NOMO-1 treated with dmso at 0.1 percent for 144 hours (cell line): ENCODE data around the gene SLC2A13.
A peak's percentile ranks its signal among the peaks of the same experiment; 100 is the strongest.

Experiments
- DNase-seq: peaks from one replicate; lab custom pipeline; 2025; ENCODE audit not compliant: unreplicated experiment; lab: John Stamatoyannopoulos, UW

The SLC2A13 gene

DNA sequence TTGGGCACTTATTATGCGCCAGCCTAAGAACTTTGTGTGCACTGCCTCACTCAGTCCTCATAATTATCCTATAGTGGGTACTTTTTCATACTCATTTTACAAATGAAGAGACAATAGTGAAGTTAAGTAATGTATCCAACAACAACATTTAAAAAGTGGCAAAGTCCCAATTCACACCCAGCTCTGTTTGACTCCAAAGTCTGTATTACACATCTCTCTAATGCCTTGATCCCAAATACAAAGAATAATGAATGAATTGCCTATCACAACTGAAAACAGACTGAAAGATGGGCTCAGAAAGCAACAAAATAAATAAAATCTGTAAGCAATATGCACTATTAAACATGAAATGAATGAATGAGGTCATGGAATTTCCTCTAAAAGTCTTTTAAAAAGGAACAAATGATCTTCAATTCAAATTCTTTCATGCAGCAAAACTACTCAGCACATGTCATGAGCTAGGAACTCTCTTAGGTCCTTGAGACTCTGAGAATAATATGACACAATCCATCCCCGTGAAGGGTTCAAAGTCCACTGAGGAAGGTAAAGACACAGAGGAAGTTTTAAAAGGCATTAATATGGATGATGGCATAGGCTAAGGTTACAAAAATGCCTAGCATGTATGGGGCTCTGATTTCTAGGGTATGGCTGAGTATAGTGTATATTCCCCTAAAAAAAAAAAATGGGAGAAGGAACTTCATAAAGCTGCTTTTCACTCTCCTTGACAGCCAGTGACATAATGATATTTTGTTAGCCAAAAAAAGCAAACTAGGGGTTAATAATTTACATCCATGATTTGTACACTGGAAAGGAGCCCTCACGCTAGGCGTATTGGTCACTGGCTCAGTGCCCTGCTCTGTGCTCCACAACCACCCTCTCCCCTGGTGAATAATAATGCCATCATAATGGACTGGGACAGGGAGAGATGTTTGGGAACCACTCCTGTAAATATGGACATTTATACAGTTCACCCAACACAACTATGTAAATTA lies 103.4 kb downstream of the SLC2A13 start:
- DNase-seq = no peak

DNA sequence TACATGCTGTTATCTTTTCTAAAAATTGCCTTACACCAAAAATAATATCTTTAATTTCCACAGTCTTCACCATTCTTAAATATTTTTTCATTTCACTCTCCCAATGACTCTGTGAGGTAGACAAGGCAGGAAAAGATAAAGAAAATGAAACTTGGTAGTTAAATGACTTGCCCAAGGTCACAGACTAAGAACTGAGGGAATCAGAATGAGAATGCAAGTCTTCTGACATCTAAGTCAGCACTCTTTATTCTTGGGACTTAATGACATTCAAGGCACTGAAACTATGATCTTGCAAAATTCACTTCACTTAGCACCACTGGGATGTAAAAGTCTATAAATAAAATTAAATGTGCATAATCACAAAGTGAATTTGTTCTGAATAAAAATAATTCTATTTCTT lies 104.5 kb downstream of the SLC2A13 start:
- no peak for DNase-seq

GRCh38 chr12:40000884-40001283 lies 105.0 kb downstream of the SLC2A13 start:
- no peak for DNase-seq

DNA sequence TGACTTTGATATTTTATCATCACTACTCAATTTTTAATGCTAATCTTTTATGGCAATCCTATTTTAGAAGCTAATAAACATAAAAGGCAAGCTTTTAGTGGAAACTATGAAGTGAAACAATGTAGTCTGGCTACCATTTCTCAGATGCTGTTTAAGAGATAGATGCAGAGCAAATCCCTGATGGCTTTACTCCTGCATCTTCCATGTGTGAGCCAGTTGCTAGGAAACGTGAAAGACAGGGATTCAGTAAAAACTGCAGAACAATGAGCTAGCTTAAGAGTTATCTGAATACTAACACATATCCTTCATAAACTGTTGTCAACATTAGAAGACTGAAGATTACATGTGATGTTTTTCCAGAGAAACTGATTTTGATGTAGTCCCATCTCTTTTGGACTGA lies 112.6 kb downstream of the SLC2A13 start:
- no peak for DNase-seq

DNA sequence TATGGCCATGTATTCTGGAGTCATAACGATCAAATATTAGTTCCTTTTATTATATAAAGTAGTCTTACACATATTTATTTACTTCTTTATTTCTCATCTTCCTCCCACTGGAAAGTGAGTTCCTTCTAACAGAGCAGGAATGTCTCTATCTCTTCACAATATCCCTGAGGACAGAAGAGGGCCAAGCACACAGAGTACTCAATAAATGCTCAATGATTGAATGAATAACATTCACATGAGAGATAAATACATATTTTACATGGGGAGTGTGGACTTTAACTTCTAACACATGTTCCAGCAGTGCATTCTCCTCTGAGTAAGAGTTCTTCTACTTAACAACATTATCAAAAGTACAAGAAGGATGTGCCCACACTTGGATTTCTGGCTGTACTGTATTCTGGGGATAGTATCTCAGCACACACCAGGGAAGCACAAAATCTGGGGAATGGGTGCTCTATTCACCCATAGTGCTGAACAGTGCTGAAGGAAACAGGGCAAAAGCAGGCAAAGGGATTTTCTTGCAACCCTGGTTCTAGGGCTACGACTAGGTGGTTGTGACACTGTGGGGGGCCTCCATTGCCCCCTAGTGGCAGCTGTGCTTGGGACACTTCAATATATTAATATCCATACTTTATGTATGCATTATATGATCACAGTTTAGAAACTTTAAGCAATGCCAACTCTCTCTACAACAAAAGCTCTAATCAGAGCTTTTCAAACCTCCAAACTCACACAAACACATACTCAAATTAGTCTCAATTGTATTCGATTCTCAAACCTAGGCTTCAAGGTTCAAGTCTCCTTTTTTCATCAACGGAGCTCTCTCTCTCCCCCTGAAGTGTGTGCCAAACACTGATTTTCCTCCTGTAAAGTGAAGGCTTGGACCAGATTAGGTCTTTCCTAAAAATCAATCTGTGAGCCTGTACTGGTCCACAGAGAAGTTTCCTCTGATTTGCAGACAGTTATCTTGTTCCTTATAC lies 115.5 kb downstream of the SLC2A13 start:
- DNase-seq = peak; percentile 50

DNA sequence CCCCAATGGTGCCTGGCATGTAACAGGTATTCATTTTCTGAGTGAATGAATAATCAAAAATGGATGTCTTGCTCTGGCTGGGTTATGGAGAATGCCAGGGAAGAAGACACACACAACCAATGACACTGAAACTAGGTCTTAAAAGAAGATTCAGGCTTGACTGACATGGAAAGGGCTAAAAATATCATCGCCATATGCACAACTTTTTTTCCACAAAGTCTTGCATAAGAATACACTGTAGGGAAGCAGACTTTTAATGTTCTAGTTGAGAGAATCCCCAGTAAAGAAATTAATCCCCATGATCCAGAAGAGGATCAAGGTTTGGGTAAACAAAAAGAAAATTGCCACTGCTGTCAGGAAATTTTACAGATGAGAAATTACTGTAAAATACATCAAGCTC lies 116.4 kb downstream of the SLC2A13 start:
- no peak for DNase-seq

- DNase-seq = no peak
These were observed 117.3 kb downstream of the SLC2A13 start for GRCh38 chr12:39988574-39988973.

- no peak for DNase-seq
These were observed 119.2 kb downstream of the SLC2A13 start for GRCh38 chr12:39986674-39987073.

GRCh38 chr12:39984670-39985069 lies 121.2 kb downstream of the SLC2A13 start:
- DNase-seq = no peak

- no peak for DNase-seq
These were observed 130.4 kb downstream of the SLC2A13 start for GRCh38 chr12:39975374-39975918.

DNA sequence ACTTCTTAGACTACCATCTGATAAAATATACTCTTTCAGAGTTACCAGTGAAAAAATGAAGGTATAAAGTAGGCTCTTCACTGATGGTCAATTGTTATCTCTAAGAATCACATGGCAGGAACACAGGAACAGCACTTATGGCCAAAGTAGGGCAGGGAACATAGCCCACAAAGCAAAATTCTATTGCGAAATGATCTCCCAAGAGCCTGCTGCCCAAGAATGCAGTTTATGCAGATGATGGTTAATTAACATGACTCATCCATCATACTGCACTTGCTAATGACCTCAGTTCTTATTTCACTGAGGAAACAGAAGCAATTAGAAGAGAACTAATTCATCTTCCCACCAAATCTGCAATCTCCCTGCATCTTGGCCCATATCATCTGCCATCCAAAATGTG lies 133.8 kb downstream of the SLC2A13 start:
- peak; percentile 76 for DNase-seq

GRCh38 chr12:39971348-39971747 lies 134.5 kb downstream of the SLC2A13 start:
- no peak for DNase-seq

DNA sequence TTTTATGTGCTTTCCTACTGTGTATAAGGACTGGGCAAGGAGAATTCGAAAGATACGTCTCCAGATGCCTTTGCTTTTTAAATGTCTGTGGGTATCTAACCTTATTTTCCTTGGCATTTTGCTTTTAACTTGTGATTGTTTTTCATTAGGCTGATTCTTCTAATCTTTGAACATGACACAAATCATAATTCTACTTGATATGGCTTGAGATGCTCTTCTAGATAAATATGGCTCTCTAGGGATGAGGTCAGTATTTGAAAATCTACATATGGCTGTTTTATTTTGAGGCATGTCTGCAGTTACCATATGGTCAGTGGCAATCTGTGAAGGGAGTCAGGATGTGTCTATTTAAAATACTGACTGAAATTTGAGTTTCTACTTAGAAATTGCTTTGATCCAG lies 139.2 kb downstream of the SLC2A13 start:
- DNase-seq = no peak

DNA sequence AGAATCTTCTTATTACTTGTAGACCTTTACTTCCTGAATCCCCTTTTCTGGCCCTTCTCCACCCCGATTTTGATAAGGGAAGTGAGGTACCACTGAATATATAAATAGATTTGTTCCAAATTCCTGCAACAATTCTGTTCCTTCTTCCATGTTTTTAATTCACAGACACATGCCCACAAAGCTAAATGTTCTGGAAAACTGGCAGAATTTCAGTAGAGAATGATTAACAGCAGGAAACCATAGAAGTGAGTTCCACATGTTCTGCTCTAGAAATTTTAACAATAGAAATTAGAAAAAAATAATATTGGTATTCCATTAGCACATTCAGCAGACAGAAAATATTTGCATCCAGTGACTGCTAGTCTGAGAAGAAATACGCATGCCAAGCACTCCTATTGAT lies 139.6 kb downstream of the SLC2A13 start:
- no peak for DNase-seq

- no peak for DNase-seq
These were observed 146.4 kb downstream of the SLC2A13 start for GRCh38 chr12:39959467-39959866.

DNA sequence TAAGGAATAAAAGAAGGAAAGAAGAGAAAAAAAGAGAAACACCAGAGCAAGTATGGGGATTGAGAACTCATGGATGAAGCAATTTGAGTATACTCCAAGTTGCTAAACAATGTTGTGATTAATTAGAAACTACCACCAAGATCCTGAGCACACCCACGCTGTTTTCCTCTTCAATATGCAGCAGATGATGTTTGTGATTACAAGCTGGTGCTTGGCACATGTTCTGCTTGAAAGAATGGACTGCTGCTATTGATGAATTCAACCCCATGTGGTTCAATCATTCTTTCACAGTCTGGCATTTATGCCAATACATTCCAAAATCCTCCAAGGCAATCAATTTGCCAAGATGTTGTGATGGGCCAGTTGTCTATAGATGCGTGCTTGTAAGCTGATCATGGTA lies 146.8 kb downstream of the SLC2A13 start:
- DNase-seq = no peak

- DNase-seq = no peak
These were observed 147.5 kb downstream of the SLC2A13 start for GRCh38 chr12:39958377-39958776.

GRCh38 chr12:39956725-39957124 lies 149.2 kb downstream of the SLC2A13 start:
- no peak for DNase-seq

DNA sequence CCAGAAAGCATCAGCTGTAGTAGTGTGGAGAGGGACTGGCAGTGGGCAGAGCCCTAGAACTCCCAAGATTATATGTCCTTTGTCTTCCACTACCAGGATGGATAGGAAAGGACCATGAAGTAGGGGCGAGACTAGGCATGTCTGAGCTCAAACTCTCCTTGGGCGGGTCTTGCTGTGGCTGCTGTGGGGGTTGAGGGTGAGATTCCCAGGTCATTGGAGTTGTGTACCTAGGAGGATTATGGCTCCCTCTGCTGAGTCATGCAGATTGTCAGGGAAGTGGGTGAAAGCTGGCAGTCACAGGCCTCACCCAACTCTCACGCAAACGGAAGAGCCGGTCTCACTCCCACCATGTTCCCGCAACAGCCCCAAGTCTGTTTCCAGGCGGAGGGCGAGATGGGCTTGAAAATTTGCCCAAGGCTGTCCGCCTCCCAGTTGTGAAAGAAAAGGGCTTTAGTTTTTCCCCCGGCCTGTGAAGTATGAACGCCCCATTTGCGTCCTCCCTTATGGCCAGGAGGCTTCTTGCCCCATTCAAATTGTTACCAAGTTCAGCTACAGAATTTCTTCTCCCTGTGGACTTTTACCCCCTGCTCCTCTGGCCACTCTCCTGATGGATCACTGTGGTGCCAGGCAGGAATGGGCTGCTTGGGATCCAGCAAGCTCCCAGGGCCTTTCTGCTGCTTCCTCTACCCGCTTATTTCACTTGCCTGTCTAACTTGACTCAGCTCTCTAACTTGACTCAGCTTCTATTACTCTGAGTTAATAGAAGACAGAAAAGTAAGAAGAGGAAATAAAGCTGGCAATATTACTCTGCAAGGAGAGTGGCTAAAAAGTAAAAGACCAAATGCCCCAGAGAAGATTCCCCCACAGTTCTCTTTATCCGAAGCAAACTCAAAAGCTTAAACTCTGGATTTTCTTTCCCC lies 159.3 kb downstream of the SLC2A13 start:
- no peak for DNase-seq

- DNase-seq = no peak
These were observed 168.8 kb downstream of the SLC2A13 start for GRCh38 chr12:39937119-39937518.
